ENCODE measurements around the gene ANKEF1. TPM values are rescaled to one million over a fixed set of nuclear protein-coding genes. Genes with fewer than 3 reads are reported as not detected.

Gene ANKEF1
- total RNA-seq, 1 donor from 2014 or later = 4.2 TPM

DNA sequence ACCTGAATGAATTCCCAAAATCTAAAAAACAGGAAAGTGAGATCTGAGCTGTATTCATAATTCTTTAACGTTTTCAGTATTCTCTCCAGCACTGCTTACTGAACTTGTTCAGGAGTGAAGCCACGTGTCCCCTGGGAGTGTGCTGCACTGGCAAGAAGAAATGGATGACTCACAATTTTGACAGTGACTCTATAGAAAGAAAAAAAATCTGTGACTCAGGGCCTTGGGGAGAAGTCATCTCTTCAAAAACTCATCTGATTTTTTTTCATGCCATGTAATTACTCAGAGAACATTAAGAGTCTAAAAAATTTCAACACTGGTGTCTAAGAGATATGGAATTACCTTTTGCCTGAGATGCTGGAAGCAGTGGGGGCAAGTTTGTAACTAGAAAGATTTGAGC is 39.7 kb downstream of the ANKEF1 start:
- TF ChIP-seq, protein P1, sequence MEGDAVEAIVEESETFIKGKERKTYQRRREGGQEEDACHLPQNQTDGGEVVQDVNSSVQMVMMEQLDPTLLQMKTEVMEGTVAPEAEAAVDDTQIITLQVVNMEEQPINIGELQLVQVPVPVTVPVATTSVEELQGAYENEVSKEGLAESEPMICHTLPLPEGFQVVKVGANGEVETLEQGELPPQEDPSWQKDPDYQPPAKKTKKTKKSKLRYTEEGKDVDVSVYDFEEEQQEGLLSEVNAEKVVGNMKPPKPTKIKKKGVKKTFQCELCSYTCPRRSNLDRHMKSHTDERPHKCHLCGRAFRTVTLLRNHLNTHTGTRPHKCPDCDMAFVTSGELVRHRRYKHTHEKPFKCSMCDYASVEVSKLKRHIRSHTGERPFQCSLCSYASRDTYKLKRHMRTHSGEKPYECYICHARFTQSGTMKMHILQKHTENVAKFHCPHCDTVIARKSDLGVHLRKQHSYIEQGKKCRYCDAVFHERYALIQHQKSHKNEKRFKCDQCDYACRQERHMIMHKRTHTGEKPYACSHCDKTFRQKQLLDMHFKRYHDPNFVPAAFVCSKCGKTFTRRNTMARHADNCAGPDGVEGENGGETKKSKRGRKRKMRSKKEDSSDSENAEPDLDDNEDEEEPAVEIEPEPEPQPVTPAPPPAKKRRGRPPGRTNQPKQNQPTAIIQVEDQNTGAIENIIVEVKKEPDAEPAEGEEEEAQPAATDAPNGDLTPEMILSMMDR (IDR thresholded peaks at IDR 0.05; ENCODE audit: insufficient read depth, low read length, severe bottlenecking) = no peak
- H3K4me3 ChIP-seq (ENCODE audit: low read depth, low read length) = no peak overlapping the region
- DNase-seq (ENCODE audit: low read depth) (peak; percentile 98), FAIRE-seq (no peak)
- H3K36me3 ChIP-seq (ENCODE audit: control insufficient read depth, insufficient read depth, low read length) = no peaks in the 10 kb centered on the region
- no peaks in the 10 kb centered on the region for H3K27me3 ChIP-seq (ENCODE audit: control insufficient read depth, insufficient read depth, low read length)

DNA sequence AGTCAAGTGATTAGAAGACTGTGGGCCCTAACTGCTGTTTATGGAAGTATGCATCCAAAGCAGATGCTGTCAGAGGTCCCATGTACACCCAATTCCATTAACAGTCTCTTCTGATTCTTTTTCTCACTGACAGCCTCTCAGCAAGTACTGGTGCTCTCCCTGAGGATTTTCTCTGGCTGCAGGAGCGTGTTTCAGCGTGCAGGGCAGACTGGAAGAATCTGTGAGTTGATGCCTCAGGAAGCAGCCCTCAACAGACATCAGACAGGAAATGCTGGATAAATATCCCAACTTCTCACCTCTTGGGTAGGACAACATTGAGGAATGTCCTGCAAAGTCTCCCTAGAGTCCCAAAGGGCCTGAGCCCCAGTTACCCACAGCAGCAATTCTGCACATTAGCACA is 40.8 kb downstream of the ANKEF1 start:
- H3K4me3 ChIP-seq (ENCODE audit: low read depth, low read length) = no peak overlapping the region
- H3K36me3 ChIP-seq (ENCODE audit: control insufficient read depth, insufficient read depth, low read length) = no peaks in the 10 kb centered on the region
- DNase-seq (ENCODE audit: low read depth) (peak; percentile 77), FAIRE-seq (peak; percentile 70)
- TF ChIP-seq, protein P1 (IDR thresholded peaks at IDR 0.05; ENCODE audit: insufficient read depth, low read length, severe bottlenecking) = no peak
- H3K27me3 ChIP-seq (ENCODE audit: control insufficient read depth, insufficient read depth, low read length) = no peaks in the 10 kb centered on the region

DNA sequence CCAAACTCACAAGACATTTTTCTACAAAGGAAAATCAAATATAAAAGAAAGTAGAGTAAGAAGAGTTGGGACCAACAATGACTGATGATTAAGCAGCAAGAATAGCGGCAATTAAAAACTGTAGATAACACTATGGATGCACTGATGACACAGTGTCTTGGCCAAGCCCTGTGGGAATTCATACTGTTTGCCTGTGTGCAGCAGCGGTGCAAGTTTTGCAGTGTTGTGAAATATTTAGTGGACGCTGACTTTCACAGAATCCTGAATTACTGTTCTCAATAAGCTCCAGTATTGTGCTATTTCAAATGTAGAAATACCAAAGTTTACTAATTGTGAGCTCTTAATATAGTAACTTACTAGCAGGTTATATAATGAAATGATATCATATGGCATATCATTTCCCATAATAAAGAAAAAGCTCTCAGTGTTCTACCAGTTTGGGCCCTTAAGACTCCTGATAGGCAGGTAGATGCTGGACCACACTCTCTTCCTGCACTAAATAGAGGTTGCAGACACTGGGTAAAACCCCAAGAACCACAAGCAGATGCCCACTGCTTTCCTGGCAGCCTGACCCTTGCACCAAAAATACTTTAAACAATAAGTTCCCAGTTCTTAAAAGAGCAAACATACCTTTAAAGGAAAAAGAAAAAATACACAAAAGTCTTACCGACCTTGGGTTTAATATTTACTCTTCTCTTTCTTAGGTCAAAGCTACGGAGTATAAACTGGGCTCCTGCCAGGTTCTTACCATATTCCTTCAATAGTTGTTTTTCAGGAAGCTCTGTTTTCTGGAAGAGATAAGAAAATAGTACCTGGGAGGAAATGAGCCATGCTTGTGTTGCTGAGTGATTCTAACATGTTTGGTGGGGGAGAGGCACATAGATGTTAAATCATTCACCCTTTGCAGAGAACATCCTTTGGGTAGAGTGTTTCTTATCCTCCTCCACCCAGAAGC is 41.6 kb downstream of the ANKEF1 start:
- TF ChIP-seq, protein P1 (IDR thresholded peaks at IDR 0.05; ENCODE audit: insufficient read depth, low read length, severe bottlenecking) = no peak
- FAIRE-seq (peak; percentile 80), DNase-seq (ENCODE audit: low read depth) (peak; percentile 84)
- H3K36me3 ChIP-seq (ENCODE audit: control insufficient read depth, insufficient read depth, low read length) = no peaks in the 10 kb centered on the region
- no peak overlapping the region for H3K4me3 ChIP-seq (ENCODE audit: low read depth, low read length)
- no peaks in the 10 kb centered on the region for H3K27me3 ChIP-seq (ENCODE audit: control insufficient read depth, insufficient read depth, low read length)

DNA sequence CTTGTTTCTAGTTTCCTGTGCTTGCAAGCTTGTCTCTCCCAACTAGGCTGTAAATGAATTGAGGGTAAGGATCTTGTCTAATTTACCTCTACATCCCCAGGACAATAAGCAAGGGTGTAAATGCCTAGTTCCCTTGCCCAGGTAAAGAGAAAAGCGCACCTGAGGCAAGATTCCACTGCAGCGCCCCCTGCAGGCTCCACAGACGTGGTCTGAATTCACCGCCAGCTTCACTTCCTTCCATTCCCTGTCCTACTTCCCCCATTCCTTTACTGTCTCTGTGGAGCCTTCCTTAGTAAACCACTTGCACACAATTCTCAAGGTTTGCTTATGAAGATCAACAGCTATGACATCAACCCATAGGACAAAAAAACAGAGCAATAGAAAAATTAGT is 42.3 kb downstream of the ANKEF1 start:
- H3K27me3 ChIP-seq (ENCODE audit: control insufficient read depth, insufficient read depth, low read length) = no peaks in the 10 kb centered on the region
- no peak for DNase-seq (ENCODE audit: low read depth)
- no peak for FAIRE-seq
- no peak overlapping the region for H3K4me3 ChIP-seq (ENCODE audit: low read depth, low read length)
- H3K36me3 ChIP-seq (ENCODE audit: control insufficient read depth, insufficient read depth, low read length) = no peaks in the 10 kb centered on the region
- TF ChIP-seq, protein P1 (IDR thresholded peaks at IDR 0.05; ENCODE audit: insufficient read depth, low read length, severe bottlenecking) = peak; percentile 63

DNA sequence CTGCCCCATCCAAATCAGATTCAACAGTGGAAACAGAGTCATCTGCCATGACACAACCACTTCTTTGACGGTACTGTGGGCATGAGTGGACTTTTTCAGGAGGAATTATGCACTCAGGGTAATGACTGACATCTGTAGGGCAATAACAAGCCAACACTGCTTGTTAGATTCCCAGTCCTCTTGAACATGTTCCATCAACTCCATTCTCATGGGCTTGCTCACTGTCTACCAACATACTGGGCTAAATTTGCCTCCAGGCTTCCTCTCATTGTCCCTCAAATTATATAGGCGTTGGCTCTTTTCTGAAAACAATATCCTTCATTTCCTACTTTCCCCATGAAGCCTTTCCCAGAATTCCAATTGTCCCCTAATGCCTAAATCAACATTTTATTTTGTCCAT is 43.1 kb downstream of the ANKEF1 start:
- Histone ChIP-seq H3K27me3 (ENCODE audit: control insufficient read depth, insufficient read depth, low read length) (no peaks in the 10 kb centered on the region), H3K4me3 (ENCODE audit: low read depth, low read length) (no peak overlapping the region), H3K36me3 (ENCODE audit: control insufficient read depth, insufficient read depth, low read length) (no peaks in the 10 kb centered on the region)
- peak; percentile 77 for DNase-seq (ENCODE audit: low read depth)
- TF ChIP-seq, protein P1 (IDR thresholded peaks at IDR 0.05; ENCODE audit: insufficient read depth, low read length, severe bottlenecking) = no peak
- peak; percentile 75 for FAIRE-seq

All from bronchial epithelial cell (primary cell).